ENCODE data around the gene FGF14.

Gene FGF14

DNA sequence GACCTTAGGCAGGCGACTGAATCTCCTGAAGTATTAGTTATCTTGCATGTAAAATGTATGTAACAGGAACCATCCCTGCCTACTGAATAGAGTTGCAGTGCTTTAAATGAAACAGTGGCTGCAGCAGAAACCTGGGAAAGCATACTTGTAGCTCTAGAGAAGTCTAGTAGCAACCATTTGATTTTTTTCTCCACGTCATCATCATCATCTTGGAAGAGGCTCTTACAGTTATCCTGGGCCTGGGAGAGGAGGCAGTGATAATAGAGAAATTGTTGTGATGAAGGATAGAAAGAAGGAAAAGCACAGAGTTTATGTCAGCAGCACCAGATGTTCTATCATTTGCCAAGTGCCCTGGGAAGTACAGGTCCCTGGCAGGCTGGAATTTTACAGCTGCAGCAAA, 571.8 kb downstream of the FGF14 start:
- H3K4me3 ChIP-seq (replicated peaks; ENCODE audit: low read depth, low read length): no peak overlapping the region
- TF ChIP-seq, protein P1, sequence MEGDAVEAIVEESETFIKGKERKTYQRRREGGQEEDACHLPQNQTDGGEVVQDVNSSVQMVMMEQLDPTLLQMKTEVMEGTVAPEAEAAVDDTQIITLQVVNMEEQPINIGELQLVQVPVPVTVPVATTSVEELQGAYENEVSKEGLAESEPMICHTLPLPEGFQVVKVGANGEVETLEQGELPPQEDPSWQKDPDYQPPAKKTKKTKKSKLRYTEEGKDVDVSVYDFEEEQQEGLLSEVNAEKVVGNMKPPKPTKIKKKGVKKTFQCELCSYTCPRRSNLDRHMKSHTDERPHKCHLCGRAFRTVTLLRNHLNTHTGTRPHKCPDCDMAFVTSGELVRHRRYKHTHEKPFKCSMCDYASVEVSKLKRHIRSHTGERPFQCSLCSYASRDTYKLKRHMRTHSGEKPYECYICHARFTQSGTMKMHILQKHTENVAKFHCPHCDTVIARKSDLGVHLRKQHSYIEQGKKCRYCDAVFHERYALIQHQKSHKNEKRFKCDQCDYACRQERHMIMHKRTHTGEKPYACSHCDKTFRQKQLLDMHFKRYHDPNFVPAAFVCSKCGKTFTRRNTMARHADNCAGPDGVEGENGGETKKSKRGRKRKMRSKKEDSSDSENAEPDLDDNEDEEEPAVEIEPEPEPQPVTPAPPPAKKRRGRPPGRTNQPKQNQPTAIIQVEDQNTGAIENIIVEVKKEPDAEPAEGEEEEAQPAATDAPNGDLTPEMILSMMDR (IDR thresholded peaks at IDR 0.05; ENCODE audit: low read depth, low read length, missing control alignments): no peak
- no peak for DNase-seq (ENCODE audit: extremely low read depth, low read depth)

DNA sequence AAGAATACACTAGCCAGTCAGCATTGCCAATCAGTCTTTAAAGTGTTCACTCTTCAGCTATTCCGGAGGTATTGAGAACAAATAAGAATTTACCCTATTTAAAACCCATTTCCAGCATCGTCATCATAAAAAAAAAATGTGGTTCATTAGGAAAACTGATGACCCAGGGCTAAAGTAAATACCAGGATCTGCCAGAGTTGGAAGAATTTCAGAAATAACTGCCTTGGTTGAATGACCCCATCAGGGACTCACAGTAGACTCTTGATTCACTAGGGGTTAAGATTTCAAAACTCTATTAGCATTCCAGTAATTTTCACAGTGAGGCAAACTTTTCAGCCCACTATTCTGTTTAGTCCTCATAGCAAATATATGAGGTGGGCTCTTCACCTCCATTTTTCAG, 572.4 kb downstream of the FGF14 start:
- no peak for DNase-seq (ENCODE audit: extremely low read depth, low read depth)
- no peak overlapping the region for H3K4me3 ChIP-seq (replicated peaks; ENCODE audit: low read depth, low read length)
- TF ChIP-seq, protein P1 (IDR thresholded peaks at IDR 0.05; ENCODE audit: low read depth, low read length, missing control alignments): no peak

DNA sequence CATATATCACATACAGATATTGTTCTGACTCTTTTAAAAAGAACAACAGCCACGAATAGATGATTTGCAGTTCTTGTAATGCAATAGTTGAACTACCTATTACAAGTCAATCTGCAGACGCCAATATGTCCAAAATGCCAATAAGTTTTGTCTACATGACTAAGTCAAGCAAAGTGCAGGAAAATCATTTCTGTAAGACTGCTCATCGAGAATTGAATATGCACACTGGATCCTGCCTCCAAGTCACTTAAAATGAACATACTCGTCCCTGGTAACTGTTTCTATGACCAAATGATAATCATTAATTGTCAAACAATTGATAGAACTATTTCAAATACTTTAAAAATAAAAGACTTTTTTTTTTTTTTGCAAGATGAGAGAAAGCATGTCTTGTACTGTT, 573.7 kb downstream of the FGF14 start:
- TF ChIP-seq, protein P1 (IDR thresholded peaks at IDR 0.05; ENCODE audit: low read depth, low read length, missing control alignments): no peak
- DNase-seq (ENCODE audit: extremely low read depth, low read depth): no peak
- no peak overlapping the region for H3K4me3 ChIP-seq (replicated peaks; ENCODE audit: low read depth, low read length)

DNA sequence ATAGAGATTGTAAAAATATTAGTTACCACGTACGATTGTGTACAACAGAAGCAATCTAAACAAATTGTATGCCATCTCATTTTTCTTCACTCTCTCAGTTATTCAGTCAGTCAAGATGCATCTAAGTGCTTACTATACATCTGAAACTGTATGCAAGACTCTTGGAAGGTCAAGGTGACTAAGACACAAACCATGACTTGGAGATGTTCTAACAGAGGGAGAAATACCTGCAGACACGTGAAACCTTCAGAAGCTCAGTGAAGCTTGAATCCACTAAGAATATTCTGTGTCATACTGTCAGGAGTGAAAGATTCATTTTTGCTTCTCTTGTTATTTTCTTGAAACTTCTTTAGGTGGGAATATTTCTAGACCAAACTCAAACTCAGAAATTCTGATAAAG, 584.0 kb downstream of the FGF14 start:
- TF ChIP-seq, protein P1 (IDR thresholded peaks at IDR 0.05; ENCODE audit: low read depth, low read length, missing control alignments): no peak
- DNase-seq (ENCODE audit: extremely low read depth, low read depth): no peak
- no peak overlapping the region for H3K4me3 ChIP-seq (replicated peaks; ENCODE audit: low read depth, low read length)

DNA sequence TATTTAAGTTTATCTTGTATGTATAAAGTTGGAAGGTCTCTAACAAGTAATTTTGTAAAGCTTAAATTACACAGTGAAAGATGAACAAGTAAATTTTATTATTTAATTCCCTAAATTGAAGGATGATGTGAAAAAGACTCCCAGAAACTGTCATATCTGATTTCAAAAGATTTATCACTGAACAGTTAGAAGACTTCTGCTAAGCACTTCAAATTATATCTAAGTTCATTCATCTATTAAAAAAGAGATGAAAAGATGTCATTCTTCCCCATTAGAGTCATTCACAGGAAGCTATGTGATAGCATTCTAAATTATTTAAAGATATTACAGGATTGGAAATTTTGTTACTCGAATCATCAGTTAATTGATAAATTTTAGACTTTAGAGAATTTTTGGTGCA, 590.0 kb downstream of the FGF14 start:
- no peak overlapping the region for H3K4me3 ChIP-seq (replicated peaks; ENCODE audit: low read depth, low read length)
- DNase-seq (ENCODE audit: extremely low read depth, low read depth): no peak
- TF ChIP-seq, protein P1 (IDR thresholded peaks at IDR 0.05; ENCODE audit: low read depth, low read length, missing control alignments): no peak

DNA sequence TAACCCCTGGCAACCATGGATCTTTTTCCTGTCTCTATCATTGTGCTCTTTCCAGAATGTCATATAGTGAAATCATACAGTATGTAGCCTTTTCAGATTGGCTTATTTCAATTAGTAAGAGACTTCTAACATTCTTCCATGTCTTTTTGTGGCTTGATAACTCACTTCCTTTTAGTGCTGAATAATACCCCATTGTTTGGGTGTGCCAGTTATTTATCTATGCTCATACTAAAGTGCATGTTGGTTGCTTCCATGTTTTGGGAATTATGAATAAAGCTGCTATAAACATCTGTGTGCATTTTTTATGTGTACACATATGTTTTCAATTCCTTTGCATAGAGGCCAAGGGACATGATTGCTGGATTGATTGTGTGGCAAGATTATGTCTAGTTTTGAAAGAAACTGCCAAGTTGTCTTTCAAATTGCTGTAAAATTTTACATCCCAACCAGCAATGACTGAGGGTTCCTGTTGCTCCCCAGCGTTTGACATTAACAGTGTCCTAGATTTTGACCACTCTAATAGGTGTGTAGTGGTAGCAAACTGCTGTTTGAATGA, 590.5 kb downstream of the FGF14 start:
- TF ChIP-seq, protein P1 (IDR thresholded peaks at IDR 0.05; ENCODE audit: low read depth, low read length, missing control alignments): no peak
- DNase-seq (ENCODE audit: extremely low read depth, low read depth): no peak
- H3K4me3 ChIP-seq (replicated peaks; ENCODE audit: low read depth, low read length): no peak overlapping the region

DNA sequence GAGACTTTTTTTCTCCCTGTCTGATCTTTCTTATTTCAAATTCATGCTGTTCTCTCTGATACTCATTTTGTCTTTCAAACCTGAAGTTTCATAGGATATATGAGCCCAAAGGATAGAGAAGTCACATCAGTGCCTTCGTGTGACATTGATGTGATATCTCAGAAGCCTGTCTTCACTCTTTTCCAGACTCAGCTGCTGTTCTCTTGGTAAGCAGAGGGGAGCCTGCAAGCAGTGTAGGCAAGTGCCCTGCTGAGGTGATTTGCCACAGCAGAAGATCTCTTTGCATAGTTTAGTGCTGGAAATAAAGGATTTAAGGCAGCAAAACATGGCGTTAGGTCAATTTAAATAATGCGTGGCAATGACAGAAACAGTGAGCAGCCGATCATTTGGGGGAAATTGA, 602.7 kb downstream of the FGF14 start:
- no peak overlapping the region for H3K4me3 ChIP-seq (replicated peaks; ENCODE audit: low read depth, low read length)
- no peak for DNase-seq (ENCODE audit: extremely low read depth, low read depth)
- TF ChIP-seq, protein P1 (IDR thresholded peaks at IDR 0.05; ENCODE audit: low read depth, low read length, missing control alignments): no peak

All from HFF-Myc (cell line).